RWPE1 (cell line): ENCODE measurements around the gene PDLIM3.

Experiments used
- CTCF ChIA-PET: fragments of 350-600 bp; sonication (Branson Sonifier 250); formaldehyde crosslinking; extraction: SDS; loops from one replicate; lab custom pipeline; 2021; lab: Yijun Ruan, JAX
- POLR2A ChIA-PET: fragments of 400-600 bp; formaldehyde crosslinking; extraction: SDS; loops from one replicate; lab custom pipeline; 2020; ENCODE audit warnings: antibody characterized with exemption; ENCODE audit not compliant: low non-redundant PET; lab: Yijun Ruan, JAX
- DNase-seq: peaks from one replicate; pipeline ENCODE4 v3.0.0; 2012; ENCODE audit warnings: low spot score
- H3K27ac ChIP-seq: fragments of 450-650 bp; 2 replicates; pipeline ENCODE4 v1.5.1; 2017
- TF ChIP-seq, protein P1 (sequence below): fragments of 450-650 bp; conservative IDR thresholded peaks from 2 replicates; pipeline ENCODE4 v1.5.1; 2017; ENCODE audit warnings: low read depth, mild to moderate bottlenecking

The PDLIM3 gene

DNA sequence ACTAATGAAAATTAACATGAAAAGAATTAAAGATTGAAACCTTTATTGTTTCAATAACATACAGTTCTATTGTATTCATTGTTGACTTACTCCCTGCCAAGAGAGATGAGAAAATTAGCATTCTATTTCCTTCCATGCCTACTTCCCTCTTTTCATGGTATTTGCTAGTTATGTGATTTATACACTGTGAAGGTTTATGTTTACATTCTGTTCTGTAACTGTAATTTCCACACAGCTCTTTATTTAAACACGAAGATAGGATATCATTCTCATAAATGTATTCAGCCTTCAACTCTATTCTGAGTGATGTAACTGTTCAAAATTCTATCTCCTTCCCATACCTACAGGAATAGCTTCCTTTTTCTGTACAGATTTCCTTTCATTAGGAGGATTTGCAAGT, 70.4 kb downstream of the PDLIM3 start:
- CTCF ChIA-PET, result interaction anchor here (0.5 kb wide), 1 partner anchor 80 kb away, joined by 4 read pairs; no protein-coding TSS in a partner anchor
- TF ChIP-seq, protein P1, sequence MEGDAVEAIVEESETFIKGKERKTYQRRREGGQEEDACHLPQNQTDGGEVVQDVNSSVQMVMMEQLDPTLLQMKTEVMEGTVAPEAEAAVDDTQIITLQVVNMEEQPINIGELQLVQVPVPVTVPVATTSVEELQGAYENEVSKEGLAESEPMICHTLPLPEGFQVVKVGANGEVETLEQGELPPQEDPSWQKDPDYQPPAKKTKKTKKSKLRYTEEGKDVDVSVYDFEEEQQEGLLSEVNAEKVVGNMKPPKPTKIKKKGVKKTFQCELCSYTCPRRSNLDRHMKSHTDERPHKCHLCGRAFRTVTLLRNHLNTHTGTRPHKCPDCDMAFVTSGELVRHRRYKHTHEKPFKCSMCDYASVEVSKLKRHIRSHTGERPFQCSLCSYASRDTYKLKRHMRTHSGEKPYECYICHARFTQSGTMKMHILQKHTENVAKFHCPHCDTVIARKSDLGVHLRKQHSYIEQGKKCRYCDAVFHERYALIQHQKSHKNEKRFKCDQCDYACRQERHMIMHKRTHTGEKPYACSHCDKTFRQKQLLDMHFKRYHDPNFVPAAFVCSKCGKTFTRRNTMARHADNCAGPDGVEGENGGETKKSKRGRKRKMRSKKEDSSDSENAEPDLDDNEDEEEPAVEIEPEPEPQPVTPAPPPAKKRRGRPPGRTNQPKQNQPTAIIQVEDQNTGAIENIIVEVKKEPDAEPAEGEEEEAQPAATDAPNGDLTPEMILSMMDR, result no peak
- no peak for DNase-seq
- H3K27ac ChIP-seq, result no peak overlapping the region
- POLR2A ChIA-PET, result no interaction called here

DNA sequence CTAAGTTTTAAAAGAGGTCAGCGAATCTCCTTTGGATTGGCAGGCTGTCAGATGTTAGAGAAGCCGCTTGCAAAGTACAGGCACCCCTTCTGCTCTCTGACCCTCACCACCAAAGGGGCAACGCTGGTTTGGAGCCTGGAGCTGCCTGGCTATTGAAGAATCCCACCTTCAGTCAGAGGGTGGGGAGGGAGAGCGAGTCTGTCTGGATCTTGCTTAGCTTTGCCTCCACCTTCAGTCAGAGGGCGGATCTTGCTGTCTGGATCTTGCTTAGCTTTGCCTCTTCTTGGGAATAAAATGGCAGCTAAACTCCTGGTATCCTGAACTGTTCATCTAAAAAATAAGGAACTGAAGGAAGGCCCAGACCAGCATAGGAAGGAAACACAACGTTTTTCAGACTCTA, 71.1 kb downstream of the PDLIM3 start:
- no peak overlapping the region for H3K27ac ChIP-seq
- no peak for DNase-seq
- ChIA-PET POLR2A (no interaction called here), CTCF (interaction anchor here (0.5 kb wide), 1 partner anchor 81 kb away, joined by 4 read pairs; no protein-coding TSS in a partner anchor)
- TF ChIP-seq, protein P1, result no peak

DNA sequence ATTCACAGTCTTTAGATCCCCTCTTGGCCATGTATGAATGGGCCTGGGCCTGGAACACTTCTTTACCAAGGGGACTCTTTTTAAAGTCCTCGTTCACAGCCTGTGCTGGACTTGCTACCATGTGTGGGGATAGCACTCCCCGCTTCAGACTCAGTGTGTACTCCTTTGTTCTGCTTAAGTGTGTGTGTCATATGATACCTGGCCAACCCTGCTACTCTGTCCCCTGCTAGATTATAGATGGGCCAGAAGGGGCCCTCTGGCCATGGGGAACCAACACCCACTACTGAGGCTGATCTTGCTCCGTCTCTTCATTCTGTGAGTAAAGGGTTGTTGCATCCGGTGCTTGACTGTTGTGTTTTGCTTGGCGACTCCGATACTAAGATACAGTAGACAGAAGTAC, 71.8 kb downstream of the PDLIM3 start:
- DNase-seq, result no peak
- ChIA-PET POLR2A (no interaction called here), CTCF (no interaction called here)
- no peak overlapping the region for H3K27ac ChIP-seq
- TF ChIP-seq, protein P1, result no peak

DNA sequence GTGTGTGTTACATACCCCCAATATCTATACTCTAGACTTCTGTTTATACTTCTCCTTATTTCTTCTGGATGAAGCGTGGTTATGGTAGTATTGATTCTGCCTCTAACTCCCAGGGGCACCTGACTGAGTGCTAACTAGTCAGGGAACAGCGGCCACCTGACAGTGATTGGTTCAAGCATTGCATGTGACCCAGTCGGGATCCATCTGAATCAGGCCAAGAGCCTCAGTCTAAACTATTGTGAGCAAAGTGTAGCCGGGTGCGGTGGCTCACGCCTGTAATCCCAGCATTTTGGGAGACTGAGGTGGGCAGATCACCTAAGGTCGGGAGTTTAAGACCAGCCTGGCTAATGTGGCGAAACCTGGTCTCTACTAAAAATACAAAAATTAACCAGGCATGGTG, 73.7 kb downstream of the PDLIM3 start:
- CTCF ChIA-PET, result interaction anchor here (0.6 to 0.8 kb wide), 3 partner anchors 9 to 1694 kb away, joined by 3 read pairs; no protein-coding TSS in a partner anchor
- DNase-seq, result no peak
- POLR2A ChIA-PET, result no interaction called here
- H3K27ac ChIP-seq, result no peak overlapping the region
- TF ChIP-seq, protein P1, result no peak

DNA sequence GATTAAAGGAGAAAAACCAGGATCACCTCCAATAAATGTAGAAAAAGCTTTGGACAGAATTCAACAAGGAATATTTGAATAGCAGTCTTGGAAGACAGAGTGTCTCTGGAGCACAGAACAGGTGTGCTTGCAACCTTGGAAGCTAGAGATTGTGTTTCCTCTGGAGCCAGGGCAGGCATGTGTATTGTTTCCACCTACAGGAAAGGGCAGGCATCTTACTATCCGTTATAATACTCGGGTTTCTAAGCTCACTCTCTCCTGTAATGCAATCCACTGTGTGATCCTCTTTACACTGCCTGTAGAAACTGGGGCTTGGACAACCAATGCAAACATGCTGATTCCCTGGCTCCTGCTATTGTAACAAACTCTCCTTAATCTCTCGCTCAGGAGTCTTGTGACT, 78.2 kb downstream of the PDLIM3 start:
- CTCF ChIA-PET, result no interaction called here
- DNase-seq, result no peak
- TF ChIP-seq, protein P1, result no peak
- POLR2A ChIA-PET, result no interaction called here
- H3K27ac ChIP-seq, result no peak overlapping the region

DNA sequence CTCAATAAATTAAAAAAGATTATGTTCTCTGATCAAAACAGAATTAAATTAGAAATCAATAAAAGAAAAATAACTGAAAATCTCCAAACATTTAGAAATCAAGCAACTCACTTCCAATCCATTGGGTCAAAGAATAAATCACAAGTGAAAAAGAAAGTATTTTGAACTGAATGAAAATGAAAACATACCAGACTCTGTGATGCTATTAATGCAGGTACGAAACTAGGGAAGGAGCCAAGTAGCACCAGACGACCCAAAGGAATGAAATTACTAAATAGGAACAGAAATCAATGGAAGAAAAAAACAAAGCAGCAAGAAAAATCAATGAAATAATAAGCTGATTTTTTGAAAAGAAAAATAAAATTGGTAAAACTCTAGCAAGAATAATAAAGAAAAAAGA, 79.2 kb downstream of the PDLIM3 start:
- CTCF ChIA-PET, result interaction anchor here (0.5 kb wide), 1 partner anchor 32 kb away, joined by 3 read pairs; no protein-coding TSS in a partner anchor
- H3K27ac ChIP-seq, result no peak overlapping the region

More for the DNA sequence above, 79.2 kb downstream of the PDLIM3 start:
- TF ChIP-seq, protein P1, result no peak
- POLR2A ChIA-PET, result no interaction called here
- no peak for DNase-seq
